SU-DHL-6 (cell line): ENCODE data around the gene RPIA.

Experiments
- CTCF ChIP-seq: fragments of 200-600 bp; sonication (generic); IDR thresholded peaks from one replicate; pipeline ENCODE4 v1.5.1; 2017; ENCODE audit warnings: antibody characterized with exemption, mild to moderate bottlenecking, low read length, moderate library complexity; ENCODE audit not compliant: insufficient read depth, poor library complexity, severe bottlenecking
- EZH2phosphoT487 ChIP-seq: fragments of 200-600 bp; sonication (generic), shearing (Covaris generic); conservative IDR thresholded peaks from 2 replicates; pipeline ENCODE4 v1.6.1; 2018; ENCODE audit warnings: mild to moderate bottlenecking, antibody characterized with exemption, low read length, moderate library complexity, mixed read lengths

- no peak for TF ChIP-seq CTCF
- no peak for TF ChIP-seq EZH2phosphoT487
These were observed 5.2 kb upstream of the RPIA start for GRCh38 chr2:88686320-88686719.
